Measurements from ENCODE around the gene ZNF160. TPM values are rescaled to one million over a fixed set of nuclear protein-coding genes. Genes with fewer than 3 reads are reported as not detected.

Gene ZNF160
- total RNA-seq, 1 donor from 2014 or later = 30.2 TPM

GRCh38 chr19:53019684-53020083, 83.5 kb downstream of the ZNF160 start:
- Mint-ChIP-seq H3K9me3 (ENCODE audit: unreplicated experiment) (peaks cover 15% of the 10 kb centered on the region), H3K4me1 (ENCODE audit: low read depth, unreplicated experiment) (peaks cover 5% of the 10 kb centered on the region), H3K36me3 (ENCODE audit: low read depth, unreplicated experiment) (peaks cover 5% of the 10 kb centered on the region), H3K27me3 (ENCODE audit: low read depth, unreplicated experiment) (no peaks in the 10 kb centered on the region), H3K4me3 (ENCODE audit: unreplicated experiment) (no peak overlapping the region), H3K27ac (ENCODE audit: unreplicated experiment) (no peak overlapping the region)
- Histone ChIP-seq H3K4me1 (ENCODE audit: insufficient read depth, low read length) (no peaks in the 10 kb centered on the region), H3K4me2 (ENCODE audit: low read length) (no peak overlapping the region), H3K9me3 (ENCODE audit: insufficient read depth, low read depth, low read length) (peaks cover 3% of the 10 kb centered on the region), H2AFZ (ENCODE audit: low read depth, low read length) (no peak overlapping the region), H3K4me3 (ENCODE audit: insufficient read depth, low read depth, low read length) (no peak overlapping the region), H3K79me2 (ENCODE audit: insufficient read depth, low read length) (no peaks in the 10 kb centered on the region), H3K27me3 (ENCODE audit: insufficient read depth, low read length) (no peaks in the 10 kb centered on the region), H3K9ac (ENCODE audit: low read length) (no peak overlapping the region), H3K36me3 (ENCODE audit: insufficient read depth, low read length) (no peaks in the 10 kb centered on the region), H3K27ac (ENCODE audit: low read depth, low read length) (no peak overlapping the region), H4K20me1 (ENCODE audit: insufficient read depth, low read length) (no peaks in the 10 kb centered on the region)
- FAIRE-seq = no peak
- TF ChIP-seq CTCF (IDR thresholded peaks at IDR 0.05; ENCODE audit: insufficient read depth, low read depth, low read length) (no peak), EZH2 (IDR thresholded peaks at IDR 0.05; ENCODE audit: insufficient read depth, low read length) (no peak)
- no peak for DNase-seq (ENCODE audit: low read depth)

Other genes starting within 250 kb of the ZNF160 start
- gene ZNF468, start 245.8 kb downstream of the ZNF160 start, total RNA-seq = 18.6 and 20.0 TPM in 2 replicates
- 28.0 and 31.6 TPM in 2 replicates for gene ZNF320, start 205.8 kb downstream of the ZNF160 start, total RNA-seq
- gene ZNF888, start 180.0 kb downstream of the ZNF160 start, total RNA-seq = 7.7 and 7.9 TPM in 2 replicates
- 10.3 and 12.2 TPM in 2 replicates for gene ZNF816, start 140.5 kb downstream of the ZNF160 start, total RNA-seq
- gene ERVV-1, start 89.5 kb downstream of the ZNF160 start, total RNA-seq = not detected in 2 replicates
- gene ERVV-2, start 58.7 kb downstream of the ZNF160 start, total RNA-seq = 0.17 TPM in 1 of 2 replicates, not detected in the other
- gene ZNF415, start 29.5 kb upstream of the ZNF160 start, total RNA-seq = 8.7 TPM in 2 replicates
- gene ZNF347, start 55.6 kb upstream of the ZNF160 start, total RNA-seq = 10.1 and 10.6 TPM in 2 replicates
- gene ZNF665, start 89.9 kb upstream of the ZNF160 start, total RNA-seq = 3.4 and 4.4 TPM in 2 replicates
- gene ZNF677, start 151.5 kb upstream of the ZNF160 start, total RNA-seq = 28.6 and 29.6 TPM in 2 replicates
- gene VN1R2, start 154.9 kb upstream of the ZNF160 start, total RNA-seq = not detected in 2 replicates
- gene VN1R4, start 164.3 kb upstream of the ZNF160 start, total RNA-seq = not detected in 2 replicates
- 5.3 and 6.3 TPM in 2 replicates for gene ZNF845, start 230.3 kb upstream of the ZNF160 start, total RNA-seq

Measured in astrocyte (in vitro differentiated cells and primary cell).